Tibial nerve (tissue), 4 donors: ENCODE measurements around the gene FHAD1. TPM values are rescaled to one million over a fixed set of nuclear protein-coding genes. Genes with fewer than 3 reads are reported as not detected.
A peak's percentile ranks its signal among the peaks of the same experiment; 100 is the strongest.

Source experiments
- DNase-seq, 2 donors: peaks; one replicate each; pipeline ENCODE4 v3.0.0-alpha.2; 2019; ENCODE audit warnings: low spot score in 2 of 2
- H3K27ac ChIP-seq, 4 donors: fragments of 200-600 bp; sonication (generic) in 3 of 4; one replicate each; pipeline ENCODE4 v1.5.1; 2017 to 2019; ENCODE audit warnings: mild to moderate bottlenecking in 1 of 4
- H3K27me3 ChIP-seq, 2 donors: fragments of 200-600 bp; sonication (generic) in 1 of 2; one replicate each; pipeline versions ENCODE4 v1.5.1 to v1.6.0; 2017 to 2019
- H3K36me3 ChIP-seq, 3 donors: fragments of 200-600 bp; sonication (generic); one replicate each; pipeline ENCODE4 v1.5.1; 2018 to 2019
- H3K4me1 ChIP-seq, 4 donors: fragments of 200-600 bp; sonication (generic) in 3 of 4; one replicate each; pipeline ENCODE4 v1.5.1; 2017 to 2019
- H3K4me3 ChIP-seq, 4 donors: fragments of 200-600 bp; sonication (generic) in 3 of 4; one replicate each; pipeline ENCODE4 v1.5.1; 2017 to 2019; ENCODE audit warnings: mild to moderate bottlenecking in 1 of 4, moderate library complexity in 1 of 4
- H3K9me3 ChIP-seq, 4 donors: fragments of 200-600 bp; sonication (generic) in 3 of 4; one replicate each; pipeline ENCODE4 v1.5.1; 2017 to 2019
- EP300 ChIP-seq, 2 donors: sonication (generic); formaldehyde crosslinking; IDR thresholded peaks; one replicate each; pipeline ENCODE4 v1.6.1; 2017; ENCODE audit warnings: antibody characterized with exemption in 2 of 2, mild to moderate bottlenecking in 1 of 2
- POLR2A ChIP-seq, 2 donors: fragments of 450-650 bp; IDR thresholded peaks; one replicate each; pipeline ENCODE4 v1.6.1; 2017; ENCODE audit warnings: antibody characterized with exemption in 2 of 2, mild to moderate bottlenecking in 2 of 2, moderate library complexity in 2 of 2
- WGBS, 2 donors: methylation state at CpG; one replicate each; pipeline ENCODE4 v1.1.5; 2018; 5-methylcytosine and 5-hydroxymethylcytosine counted together
- total RNA-seq, 4 donors: library from RNA; depleted of rRNA; stranded (reverse); fragments of >200 nt; gene quantifications; one replicate each; pipeline ENCODE4 v1.1.0, GENCODE V29; 2016
- TF ChIP-seq, protein P1 (sequence below), 5 experiments: fragments of 200-600 bp in 3 of 5; fragments of 450-650 bp in 2 of 5; sonication (generic) in 3 of 5; IDR thresholded peaks; one replicate each; pipeline ENCODE4 v1.5.1; 2016 to 2019; ENCODE audit warnings: antibody characterized with exemption in 5 of 5, mild to moderate bottlenecking in 3 of 5, moderate library complexity in 2 of 5

FHAD1 gene
- total RNA-seq = under 1 TPM in 2 of 4 donors, not detected in 2; 0.30 to 0.63 TPM

- DNase-seq = no peak
- peaks cover 0 to 14% (median 4%) of the 10 kb centered on the region in 4 donors for H3K4me1 ChIP-seq
Measured at GRCh38 chr1:15246960-15247614, at the start of gene FHAD1. FHAD1 (plus strand) TSS chr1:15247223; CDS start chr1:15251785, 4,562 bp downstream.

DNA sequence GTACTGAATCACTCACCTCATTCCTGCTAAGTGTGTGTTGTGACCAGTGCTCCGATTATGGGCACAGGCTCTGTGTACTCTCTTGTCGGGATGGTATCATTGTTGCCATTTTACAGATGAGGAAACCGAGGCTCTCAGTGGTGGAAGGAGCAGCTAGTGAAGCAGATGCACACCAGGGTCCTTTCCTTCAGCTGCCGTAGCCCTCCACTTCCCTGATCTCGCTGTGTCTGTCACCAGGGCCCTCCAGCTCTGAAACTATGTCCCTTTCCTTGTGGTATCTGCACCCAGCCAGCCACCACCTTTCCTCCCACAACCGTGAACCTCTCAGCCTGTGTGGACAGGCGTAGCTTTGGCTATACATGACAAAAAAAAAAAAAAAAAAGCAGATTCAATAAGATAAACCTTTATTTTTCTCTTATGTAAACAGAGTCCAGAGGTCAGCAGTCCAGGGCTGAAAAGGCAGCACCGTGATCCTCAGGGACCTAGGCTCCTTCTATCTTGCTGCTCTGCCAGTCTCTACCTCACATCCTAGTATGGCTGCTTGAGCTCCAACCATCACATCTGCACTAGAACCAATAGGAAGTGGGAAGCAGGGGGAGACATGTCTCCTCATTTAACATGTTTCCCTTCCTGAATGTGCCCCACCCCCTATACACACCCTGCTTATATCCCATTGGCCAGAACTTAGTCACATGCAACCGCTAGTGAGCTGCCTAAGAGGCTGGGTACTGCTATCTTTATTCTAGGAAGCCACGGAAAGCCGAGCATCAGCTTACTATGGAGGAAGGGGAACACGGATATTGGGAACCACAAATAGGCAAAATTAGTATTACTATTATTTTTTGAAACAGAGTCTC is 49.2 kb upstream of the FHAD1 start:
- WGBS, 2 donors = 78 to 80% methylated on average over 12 of the region's 12 CpGs
- no peak for DNase-seq

More at GRCh38 chr1:15246960-15247614, at the start of gene FHAD1:
- peaks cover 0 to 26% of the 10 kb centered on the region in 2 donors for H3K27me3 ChIP-seq
- H3K9me3 ChIP-seq = no peaks in the 10 kb centered on the region
- no peaks in the 10 kb centered on the region for H3K36me3 ChIP-seq
- no peak within 1 kb of the TSS for H3K27ac ChIP-seq
- H3K4me3 ChIP-seq = peak within 1 kb of the TSS in 3 of 4 donors; percentile 19 to 54 (median 47)
- no peak for TF ChIP-seq POLR2A (IDR thresholded peaks at IDR 0.05)
- no peak for TF ChIP-seq EP300 (IDR thresholded peaks at IDR 0.05)
- TF ChIP-seq, protein P1, sequence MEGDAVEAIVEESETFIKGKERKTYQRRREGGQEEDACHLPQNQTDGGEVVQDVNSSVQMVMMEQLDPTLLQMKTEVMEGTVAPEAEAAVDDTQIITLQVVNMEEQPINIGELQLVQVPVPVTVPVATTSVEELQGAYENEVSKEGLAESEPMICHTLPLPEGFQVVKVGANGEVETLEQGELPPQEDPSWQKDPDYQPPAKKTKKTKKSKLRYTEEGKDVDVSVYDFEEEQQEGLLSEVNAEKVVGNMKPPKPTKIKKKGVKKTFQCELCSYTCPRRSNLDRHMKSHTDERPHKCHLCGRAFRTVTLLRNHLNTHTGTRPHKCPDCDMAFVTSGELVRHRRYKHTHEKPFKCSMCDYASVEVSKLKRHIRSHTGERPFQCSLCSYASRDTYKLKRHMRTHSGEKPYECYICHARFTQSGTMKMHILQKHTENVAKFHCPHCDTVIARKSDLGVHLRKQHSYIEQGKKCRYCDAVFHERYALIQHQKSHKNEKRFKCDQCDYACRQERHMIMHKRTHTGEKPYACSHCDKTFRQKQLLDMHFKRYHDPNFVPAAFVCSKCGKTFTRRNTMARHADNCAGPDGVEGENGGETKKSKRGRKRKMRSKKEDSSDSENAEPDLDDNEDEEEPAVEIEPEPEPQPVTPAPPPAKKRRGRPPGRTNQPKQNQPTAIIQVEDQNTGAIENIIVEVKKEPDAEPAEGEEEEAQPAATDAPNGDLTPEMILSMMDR (IDR thresholded peaks at IDR 0.05) = no peak
- WGBS, 2 donors = 7 to 31% methylated on average over 7 to 49 of the region's 55 CpGs

DNA sequence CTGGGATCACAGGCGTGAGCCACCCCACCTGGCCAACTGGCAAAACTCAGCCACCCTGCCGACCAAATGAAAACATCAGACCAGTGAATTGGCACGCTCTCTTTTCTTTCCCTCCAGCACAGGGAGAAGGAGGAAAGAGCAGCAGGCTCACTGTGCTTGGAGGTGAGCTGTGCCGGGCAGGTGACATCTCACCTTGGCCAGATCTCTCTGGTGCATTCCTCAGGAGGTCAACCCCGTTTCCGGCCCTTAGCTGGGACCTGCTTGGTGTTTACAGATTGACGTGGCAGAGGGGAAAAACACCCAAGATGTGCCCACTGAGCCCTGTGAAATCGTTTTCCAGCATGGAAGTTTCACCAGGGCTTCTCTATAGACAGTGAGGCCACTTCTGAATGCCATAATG is 48.3 kb upstream of the FHAD1 start:
- H3K27ac ChIP-seq = no peak overlapping the region
- no peaks in the 10 kb centered on the region for H3K9me3 ChIP-seq
- H3K4me3 ChIP-seq = no peak overlapping the region
- no peaks in the 10 kb centered on the region for H3K4me1 ChIP-seq
- WGBS, 2 donors = 85 to 88% methylated on average over 5 to 8 of the region's 8 CpGs
- no peaks in the 10 kb centered on the region for H3K27me3 ChIP-seq
- TF ChIP-seq POLR2A (IDR thresholded peaks at IDR 0.05) (no peak), EP300 (IDR thresholded peaks at IDR 0.05) (no peak)
- TF ChIP-seq, protein P1 (IDR thresholded peaks at IDR 0.05) = no peak
- no peaks in the 10 kb centered on the region for H3K36me3 ChIP-seq
- DNase-seq = no peak

More for the DNA sequence above, 49.2 kb upstream of the FHAD1 start:
- Histone ChIP-seq H3K9me3 (no peaks in the 10 kb centered on the region), H3K27me3 (no peaks in the 10 kb centered on the region), H3K36me3 (no peaks in the 10 kb centered on the region), H3K27ac (no peak overlapping the region), H3K4me1 (no peaks in the 10 kb centered on the region), H3K4me3 (no peak overlapping the region)
- TF ChIP-seq, protein P1 (IDR thresholded peaks at IDR 0.05) = no peak
- TF ChIP-seq EP300 (IDR thresholded peaks at IDR 0.05) (no peak), POLR2A (IDR thresholded peaks at IDR 0.05) (no peak)

DNA sequence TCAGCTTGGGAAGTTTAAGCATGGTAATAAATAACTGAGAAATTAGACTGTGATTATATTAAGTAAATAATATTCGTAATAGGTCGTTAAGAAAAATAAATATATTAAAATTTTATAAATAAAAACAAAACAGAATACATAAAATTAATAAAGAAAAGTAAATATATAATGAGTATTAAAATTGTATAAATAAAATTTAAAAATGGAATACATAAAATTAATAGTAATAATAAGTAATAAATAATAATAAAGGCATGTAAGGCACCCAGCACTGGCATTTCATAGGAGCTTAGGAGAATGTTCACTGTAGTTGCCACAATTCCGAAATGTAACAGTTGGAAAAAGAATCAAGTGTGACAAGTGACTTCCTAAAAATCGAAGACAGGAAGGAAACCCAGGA is 45.8 kb upstream of the FHAD1 start:
- DNase-seq = no peak
- Histone ChIP-seq H3K36me3 (no peaks in the 10 kb centered on the region), H3K9me3 (no peaks in the 10 kb centered on the region), H3K27me3 (no peaks in the 10 kb centered on the region), H3K4me3 (no peak overlapping the region), H3K4me1 (no peaks in the 10 kb centered on the region), H3K27ac (peak overlapping the region in 1 of 4 donors; percentile 6)
- 81 to 82% methylated on average over 4 of the region's 4 CpGs for WGBS, 2 donors
- no peak for TF ChIP-seq POLR2A (IDR thresholded peaks at IDR 0.05)
- TF ChIP-seq, protein P1 (IDR thresholded peaks at IDR 0.05) = no peak
- no peak for TF ChIP-seq EP300 (IDR thresholded peaks at IDR 0.05)
